Smooth muscle cell of the brain vasculature (primary cell): Measurements from ENCODE around the gene RAF1.
"Not testable (repeated sequence)": the region's sequence is repeated elsewhere in the genome, so short reads cannot be mapped to it uniquely, and the experiment has no call there.

Experiments used
- DNase-seq: peaks from one replicate; pipeline ENCODE4 v3.0.0-alpha.2; 2012; ENCODE audit warnings: low read depth, low spot score

RAF1 gene

DNA sequence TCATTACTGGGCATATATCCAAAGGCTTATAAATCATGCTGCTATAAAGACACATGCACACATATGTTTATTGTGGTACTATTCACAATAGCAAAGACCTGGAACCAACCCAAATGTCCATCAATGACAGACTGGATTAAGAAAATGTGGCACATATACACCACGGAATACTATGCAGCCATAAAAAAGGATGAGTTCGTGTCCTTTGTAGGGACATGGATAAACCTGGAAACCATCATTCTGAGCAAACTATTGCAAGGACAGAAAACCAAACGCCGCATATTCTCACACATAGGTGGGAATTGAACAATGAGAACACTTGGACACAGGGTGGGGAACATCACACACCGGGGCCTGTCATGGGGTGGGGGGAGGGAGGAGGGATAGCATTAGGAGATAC is 23.1 kb downstream of the RAF1 start:
- DNase-seq, result not testable (repeated sequence)

DNA sequence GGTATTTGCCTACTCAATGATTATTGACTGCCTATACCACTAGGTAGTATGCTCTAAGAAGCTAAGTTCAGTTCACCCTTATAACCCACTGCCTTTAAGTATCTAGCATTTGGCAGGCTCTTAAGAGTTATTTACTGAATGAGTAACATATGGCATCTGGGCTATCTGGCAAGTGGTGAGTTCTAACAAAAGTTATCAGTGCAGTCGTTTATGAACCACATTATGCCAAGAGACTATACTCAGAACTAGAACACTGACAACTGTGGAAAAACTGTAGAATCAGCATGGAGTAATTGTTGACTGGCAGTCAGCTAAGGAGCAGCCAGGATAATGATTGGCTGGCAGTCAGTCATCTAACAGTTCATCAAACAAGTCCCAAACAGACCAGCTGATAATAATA is 25.8 kb downstream of the RAF1 start:
- no peak for DNase-seq

DNA sequence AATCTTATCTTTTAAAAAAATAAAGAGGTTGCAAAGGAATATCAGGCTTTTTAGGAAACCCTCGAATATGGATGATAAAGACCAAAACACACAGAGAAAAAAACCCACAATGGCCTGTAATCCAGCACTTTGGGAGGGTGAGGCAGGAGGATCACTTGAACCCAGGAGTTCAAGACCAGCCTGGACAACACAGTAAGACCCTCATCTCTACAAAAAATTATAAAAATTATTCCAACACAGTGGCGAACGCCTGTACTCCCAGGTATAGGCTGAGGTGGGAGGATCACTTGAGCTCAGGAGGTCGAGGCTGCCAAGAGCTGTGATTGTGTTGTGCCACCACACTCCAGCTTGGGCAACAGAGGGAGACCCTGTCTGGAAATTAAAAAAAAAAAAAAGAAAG is 30.8 kb downstream of the RAF1 start:
- DNase-seq, result no peak

DNA sequence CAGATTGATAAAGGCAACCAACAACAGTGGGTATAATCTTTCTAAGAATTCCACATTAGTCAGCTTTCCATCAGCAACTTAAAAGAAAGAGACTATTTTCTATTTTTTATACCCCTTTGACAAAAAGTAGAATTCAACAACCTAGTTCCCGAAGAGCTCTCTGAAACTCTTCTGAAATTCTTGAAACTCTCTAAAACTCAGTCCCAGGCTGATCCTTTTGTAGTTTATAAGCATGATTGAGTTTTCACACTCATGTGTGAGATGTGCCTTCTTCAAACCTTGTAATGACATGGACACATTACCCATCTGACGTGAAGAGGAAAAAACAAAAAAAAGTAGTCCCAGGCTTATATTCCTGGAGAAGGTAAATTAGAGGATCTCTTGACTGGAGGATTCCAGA is 31.4 kb downstream of the RAF1 start:
- no peak for DNase-seq

DNA sequence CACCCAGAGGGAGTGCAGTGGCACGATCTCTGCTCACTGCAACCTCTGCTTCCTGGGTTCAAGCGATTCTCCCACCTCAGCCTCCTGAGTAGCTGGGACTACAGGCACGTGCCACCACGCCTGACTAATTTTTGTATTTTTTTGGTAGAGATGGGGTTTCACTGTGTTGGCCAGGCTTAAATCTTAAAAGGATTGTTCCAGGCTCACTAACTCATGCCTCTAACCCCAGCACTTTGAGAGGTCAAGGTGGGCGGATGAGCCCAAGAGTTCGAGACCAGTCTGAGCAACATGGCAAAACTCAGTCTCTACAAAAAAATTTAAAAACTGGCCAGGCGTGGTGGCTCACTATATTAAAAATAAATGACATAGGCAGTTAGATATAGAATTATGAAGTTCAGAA is 33.1 kb downstream of the RAF1 start:
- not testable (repeated sequence) for DNase-seq

DNA sequence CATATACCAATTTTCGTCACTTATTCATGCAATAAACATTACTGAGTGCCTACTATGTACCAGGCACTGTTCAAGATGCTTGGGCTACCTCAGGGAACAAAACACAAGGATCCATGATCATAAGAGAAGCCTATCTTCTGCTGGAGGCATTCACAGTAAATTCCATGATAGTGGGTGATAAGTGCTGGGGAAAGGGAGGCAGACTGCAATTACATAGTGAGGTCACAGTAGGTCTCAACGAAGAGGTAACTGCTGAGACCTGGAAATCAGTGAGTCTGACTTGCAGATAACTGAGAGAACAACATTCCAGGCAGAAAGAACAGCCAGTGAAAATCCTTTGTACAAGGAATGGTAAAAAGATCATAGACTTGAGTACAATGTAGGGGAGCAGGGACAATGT is 33.6 kb downstream of the RAF1 start:
- DNase-seq, result no peak

DNA sequence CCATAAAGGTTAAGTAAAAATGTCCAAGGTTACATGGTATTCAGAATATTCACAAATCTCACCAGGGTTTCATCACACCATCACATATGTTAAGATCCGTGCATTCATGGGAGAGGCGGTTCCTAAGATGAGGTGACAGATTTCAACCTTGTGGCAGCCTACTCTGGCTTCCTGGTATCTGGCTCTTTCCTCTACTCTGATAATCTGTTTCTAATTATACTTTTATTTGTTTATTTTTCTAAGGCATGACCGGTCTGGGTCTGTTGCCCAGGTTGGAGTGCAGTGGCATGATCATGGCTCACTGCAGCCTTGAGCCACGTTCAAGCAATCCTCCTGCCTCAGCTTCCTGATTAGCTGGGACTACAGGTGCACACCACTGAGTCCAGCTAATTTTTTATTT is 34.4 kb downstream of the RAF1 start:
- DNase-seq, result no peak

DNA sequence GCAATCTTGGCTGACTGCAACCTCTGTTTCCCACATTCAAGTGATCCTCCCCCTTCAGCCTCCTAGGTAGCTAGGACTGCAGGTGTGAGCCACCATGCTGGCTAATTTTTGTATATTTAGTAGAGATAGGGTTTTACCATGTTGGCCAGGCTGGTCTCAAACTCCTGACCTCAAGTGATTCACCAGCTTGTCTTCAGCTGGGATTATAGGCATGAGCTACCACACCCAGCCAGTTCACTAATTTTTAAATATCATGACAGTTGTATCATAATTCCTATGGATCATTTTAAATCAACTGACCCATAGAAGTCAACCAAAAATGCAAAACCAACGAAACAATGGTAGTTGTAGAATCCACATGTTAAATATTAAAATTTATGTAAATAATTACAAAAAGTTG is 35.1 kb downstream of the RAF1 start:
- DNase-seq, result no peak

DNA sequence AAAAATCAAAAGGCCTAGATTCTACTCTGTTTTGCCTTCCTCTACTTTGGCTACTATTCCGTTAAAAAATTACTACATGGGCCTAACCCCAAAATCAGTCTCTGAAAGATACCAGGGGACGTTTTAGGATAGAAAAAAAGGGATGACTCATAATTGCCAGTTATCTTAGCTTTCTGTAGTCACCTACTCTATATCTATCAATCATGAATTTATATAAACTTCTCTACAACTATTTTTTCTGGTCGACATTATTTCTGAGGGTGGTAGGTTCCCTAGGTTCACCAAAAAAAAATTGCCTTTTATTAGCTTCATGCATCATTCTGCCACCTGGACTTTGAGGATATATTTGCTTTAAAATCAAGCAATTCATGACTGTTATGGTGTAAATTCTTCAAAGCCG is 36.5 kb downstream of the RAF1 start:
- DNase-seq, result no peak

DNA sequence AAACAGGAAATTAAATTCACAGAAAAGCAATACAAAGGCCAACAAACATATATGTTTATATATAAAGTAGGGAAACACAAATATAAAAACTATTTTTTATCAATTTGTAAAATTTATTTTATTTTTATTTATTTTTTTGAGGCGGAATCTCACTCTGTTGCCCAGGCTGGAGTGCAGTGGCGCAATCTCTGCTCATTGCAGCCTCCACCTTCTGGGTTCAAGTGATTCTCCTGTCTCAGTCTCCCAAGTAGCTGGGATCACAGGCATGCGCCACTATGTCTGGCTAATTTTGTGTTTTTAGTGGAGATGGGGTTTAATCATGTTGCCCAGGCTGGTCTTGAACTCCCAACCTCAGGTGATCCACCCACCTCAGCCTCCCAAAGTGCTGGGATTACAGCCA is 39.0 kb downstream of the RAF1 start:
- not testable (repeated sequence) for DNase-seq

DNA sequence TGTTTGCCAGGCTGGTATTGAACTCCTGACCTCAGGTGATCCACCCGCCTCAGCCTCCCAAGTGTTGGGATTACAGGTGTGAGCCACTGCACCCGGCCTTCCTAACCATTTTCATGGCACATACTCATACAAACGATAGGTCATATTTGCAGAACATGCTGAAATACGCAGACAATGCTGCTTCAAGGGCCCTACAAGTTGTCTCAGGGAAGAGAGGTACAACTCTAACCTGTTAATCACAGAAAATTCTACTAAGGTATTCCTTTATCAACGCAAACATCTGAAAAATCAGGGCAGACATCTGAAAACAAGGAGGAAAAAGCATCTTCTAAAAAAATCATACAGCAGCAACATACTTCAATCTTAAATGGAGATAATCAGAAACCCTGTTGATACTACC is 39.9 kb downstream of the RAF1 start:
- DNase-seq, result no peak

DNA sequence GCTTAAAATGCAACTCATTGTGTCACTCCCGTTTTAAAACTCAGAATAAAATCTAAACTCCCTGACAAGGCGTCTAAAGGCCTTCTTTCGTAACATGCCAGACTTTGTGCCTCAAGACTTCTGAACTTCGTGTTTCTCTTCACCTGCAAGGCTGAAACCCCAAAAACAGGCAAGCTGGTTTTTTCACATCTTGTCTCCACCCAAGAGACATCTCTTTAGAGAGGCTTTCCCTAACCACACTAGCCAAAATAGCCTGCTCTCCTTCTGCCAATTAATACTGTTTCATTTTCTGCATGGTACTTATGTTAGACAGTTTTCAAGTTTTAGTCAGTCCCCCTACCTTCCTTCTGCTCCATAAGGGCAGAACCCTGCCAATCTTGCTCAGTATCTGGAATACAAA is 41.6 kb downstream of the RAF1 start:
- no peak for DNase-seq

DNA sequence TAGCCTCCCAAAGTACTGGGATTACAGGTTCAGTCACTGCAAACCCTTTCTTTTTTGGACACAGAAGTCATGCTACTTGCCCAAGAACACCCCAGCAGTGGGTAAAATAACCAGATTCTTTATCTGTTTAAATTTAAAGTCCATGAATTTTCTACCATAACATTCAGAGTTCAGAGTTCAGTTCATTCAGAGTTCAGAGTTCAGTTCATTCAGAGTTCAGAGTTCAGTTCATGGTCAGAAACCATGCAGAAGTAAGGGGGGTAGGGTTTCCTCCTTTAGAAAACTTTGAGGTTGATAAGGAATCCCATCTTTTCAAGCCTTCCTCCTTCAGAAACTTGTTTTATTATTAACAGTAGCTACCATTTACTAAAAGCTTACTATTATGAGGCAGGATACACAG is 43.2 kb downstream of the RAF1 start:
- DNase-seq, result no peak

DNA sequence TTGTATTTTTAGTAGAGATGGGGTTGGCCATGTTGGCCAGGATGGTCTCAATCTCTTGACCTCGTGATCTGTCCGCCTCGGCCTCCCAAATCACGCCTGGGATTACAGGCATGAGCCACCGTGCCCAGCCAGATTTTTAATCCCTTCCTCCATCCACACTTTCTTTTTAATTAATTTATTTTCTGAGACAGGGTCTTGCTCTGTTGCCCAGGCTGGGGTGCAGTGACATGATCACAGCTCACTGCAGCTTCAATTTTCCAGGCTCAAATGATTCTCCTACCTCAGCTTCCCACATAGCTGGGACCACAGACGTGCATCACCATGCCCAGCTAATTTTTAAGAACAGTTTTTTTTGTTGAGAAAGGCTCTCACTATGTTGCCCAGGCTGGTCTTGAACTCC is 43.6 kb downstream of the RAF1 start:
- DNase-seq, result no peak

DNA sequence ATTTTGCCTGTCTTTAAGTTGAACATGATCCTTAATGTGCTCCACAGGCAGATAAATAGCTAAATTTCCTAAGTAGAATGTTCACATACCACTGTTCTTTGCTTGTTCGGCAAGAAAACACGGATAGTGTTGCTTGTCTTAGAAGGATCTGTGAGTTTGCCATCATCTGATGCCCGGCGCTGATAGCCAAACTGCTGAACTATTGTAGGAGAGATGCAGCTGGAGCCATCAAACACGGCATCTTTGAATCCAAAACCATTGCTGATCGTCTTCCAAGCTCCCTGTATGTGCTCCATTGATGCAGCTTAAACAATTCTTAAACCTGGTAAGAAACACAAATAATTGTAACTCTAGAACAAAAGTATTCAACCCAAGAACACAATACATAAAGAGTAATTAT is 45.5 kb downstream of the RAF1 start:
- no peak for DNase-seq

DNA sequence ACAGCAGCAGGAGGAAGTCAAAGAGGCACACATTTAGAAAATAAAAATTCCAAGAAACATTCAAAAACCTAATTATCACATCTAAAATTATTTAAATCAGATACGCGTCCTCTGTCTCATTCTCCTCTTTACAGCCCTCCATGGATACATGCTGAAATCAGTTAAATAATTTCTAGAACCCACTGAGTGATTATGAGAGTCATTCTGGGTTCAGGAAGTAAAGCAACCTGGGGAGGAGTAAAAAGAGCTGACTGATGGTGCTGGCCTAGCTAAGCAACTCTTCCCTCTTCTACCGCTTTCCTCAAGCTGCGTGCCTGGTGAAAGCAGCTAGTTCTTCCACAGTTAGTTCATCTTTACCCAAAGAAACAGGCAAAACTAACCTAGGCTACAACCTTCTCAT is 48.7 kb downstream of the RAF1 start:
- no peak for DNase-seq

DNA sequence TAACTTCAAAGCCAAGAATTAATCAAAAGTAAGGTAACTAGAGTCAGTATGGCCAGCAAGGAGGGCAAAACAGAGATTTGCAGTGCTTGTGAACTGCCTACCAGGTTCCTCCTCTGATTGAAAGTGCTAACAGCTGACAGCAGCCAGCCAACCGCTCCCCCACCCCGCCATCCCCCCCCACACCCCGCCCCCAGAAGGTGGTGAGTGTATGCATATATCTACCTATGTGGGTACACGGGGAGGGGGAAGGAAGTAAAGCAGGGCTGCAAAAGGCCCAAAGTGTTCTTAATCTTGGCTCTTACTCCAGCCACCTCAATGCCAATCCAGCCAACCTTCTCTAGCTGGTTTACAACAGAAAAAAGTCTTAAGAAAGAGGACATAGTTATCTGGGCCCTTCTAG is 50.7 kb downstream of the RAF1 start:
- no peak for DNase-seq

DNA sequence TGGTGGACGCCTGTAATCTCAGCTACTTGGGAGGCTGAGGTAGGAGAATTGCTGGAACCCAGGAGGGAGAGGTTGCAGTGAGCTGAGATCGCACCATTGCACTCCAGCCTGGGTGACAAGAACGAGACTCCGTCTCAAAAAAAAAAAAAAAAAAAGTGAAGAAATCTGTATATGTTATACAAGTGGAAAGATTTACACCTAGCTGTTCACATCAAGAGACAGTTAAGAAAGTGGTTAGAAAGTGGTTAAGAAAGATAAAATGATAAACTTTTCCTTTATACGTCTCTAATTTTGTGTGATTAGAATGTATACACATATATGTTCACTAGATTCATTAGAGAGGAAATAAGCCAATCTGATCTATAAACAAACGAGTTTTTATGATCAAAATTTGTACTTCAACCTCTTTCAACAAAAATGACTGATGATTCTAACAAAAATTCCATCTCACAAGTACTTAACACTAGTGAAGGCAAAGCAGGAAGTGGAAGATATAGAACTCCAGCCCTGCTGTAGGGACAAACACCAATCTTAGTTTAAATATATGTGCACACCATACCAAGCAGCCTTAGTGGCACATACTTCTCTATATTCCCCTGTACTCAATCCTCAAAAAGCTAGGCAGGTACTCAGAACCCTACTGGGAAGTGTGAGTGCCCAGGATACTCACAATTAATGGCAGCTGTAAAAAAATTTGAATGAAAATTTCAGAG is 51.2 kb downstream of the RAF1 start:
- no peak for DNase-seq

DNA sequence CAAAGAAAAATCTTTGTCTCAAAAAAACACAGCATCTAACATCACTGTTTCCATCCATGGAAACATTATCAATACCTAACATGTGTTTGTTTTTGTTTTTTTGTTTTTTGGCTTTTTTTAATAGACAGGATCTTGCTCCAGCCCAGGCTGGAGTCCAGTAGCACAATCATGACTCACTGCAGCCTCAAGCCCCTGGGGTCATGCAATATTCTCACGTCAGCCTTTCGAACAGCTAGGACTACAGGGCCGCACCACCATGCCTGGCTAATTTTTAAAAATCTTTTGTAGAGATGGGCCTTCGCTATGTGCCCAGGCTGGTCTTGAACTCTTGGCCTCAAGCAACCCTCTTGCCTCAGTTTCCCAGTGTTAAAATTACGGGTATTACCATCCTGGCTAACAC is 52.8 kb downstream of the RAF1 start:
- no peak for DNase-seq

DNA sequence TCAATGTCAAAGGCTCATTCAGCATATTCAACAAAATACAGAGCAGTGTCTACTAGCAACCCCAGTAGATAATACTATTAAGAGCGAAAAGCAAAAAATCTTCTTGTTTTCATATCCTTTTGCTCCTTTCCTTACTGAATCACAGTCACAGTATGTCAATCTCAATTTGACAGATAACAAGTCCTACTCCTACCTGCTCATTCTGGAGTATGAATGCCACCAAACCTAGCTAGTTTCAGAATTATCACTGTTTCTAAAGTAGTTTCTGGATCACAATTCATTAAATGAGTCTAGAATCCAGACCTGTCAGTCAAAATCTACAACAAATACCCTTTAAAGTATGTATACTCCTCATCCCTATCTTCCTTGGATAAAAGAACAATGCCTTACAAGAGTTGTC is 55.5 kb downstream of the RAF1 start:
- no peak for DNase-seq

DNA sequence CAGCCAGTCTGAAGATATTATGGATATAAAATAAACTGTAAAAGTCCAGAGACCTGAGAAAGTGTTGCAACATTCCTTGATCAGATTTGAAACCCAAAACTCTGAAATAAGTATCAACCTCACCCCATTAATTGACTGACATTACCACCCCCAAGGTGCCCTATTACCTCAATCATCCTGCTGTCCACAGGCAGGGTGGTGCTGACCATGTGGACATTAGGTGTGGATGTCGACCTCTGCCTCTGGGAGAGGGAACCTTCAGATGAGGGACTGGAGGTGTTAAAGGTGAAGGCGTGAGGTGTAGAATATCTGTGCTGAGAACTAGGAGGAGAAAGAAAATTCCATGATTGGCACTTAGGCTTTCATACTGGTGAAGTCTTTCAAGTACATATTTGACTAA is 59.9 kb downstream of the RAF1 start:
- no peak for DNase-seq

DNA sequence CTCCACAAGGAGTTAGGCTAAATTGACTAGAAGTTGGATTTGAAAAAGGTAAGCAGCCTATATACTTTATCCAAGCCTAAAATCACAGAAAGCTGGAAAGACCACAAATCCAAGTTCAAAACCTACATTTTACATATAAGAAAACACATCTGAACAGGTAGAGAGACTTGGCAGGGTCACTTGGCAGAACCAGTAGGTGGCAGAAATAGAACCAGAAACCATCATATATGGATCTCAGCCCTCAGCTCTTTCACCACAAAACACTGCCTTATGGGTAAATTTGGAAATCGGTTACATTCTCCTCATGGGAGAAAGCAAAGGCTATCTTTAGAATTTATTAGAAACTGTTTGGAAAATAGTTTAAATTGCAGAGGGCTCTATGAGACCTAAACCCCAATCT is 62.8 kb downstream of the RAF1 start:
- DNase-seq, result no peak

DNA sequence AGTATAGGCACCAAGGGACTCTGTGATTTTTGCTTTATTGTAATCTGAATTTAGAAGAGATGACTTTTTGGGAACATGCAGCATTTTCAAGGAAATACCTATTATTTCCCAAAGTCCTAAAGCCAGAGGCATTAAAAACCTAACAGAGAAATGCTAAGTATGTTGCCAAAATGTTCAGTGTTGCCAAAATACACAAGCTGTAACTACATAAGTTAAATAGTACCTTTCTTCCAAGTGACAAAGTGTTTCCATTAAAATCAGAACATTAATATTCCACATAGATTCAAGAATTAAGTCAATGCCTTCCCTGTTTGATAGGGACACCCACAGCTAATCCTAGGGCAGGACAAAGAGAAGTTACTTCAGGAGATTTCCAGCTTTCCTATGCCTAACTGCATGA is 65.0 kb downstream of the RAF1 start:
- DNase-seq, result no peak

DNA sequence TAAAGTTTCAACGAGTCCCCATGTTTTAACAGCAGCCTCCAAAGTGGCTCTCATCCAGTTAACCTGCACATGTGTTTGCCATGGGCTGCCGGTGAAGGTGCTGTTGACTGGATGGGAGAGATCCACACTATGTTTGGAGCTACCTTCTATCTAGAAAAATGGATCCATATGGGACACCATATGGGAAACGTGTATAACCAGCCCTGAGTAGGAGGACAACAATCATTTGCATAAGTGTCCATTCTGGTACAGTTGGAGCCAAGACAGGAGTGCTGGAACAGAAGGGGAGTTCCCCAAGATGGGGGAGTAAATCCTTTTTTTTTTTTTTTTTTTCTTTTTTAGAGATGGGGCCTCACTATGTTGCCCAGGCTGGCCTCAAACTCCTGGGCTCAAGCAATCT is 70.4 kb downstream of the RAF1 start:
- no peak for DNase-seq
